H9 (cell line): Measurements from ENCODE around the gene KDM5B. TPM values are rescaled to one million over a fixed set of nuclear protein-coding genes. Genes with fewer than 3 reads are reported as not detected.

Source experiments
- DNase-seq: peaks from one replicate; pipeline ENCODE4 v3.0.0-alpha.2; 2017
- H2AFZ ChIP-seq: one replicate; pipeline ENCODE4 v1.6.1; 2013; ENCODE audit warnings: mild to moderate bottlenecking, low read length, control low read depth, moderate library complexity
- H2AK5ac ChIP-seq: 2 replicates; pipeline ENCODE4 v1.6.1; 2013; ENCODE audit warnings: low read length, control low read depth, mixed read lengths; ENCODE audit not compliant: insufficient read length
- H2BK120ac ChIP-seq: one replicate; pipeline ENCODE4 v1.6.1; 2013; ENCODE audit warnings: low read depth, mild to moderate bottlenecking, low read length, control low read depth, inconsistent platforms; ENCODE audit not compliant: poor library complexity, severe bottlenecking
- H2BK12ac ChIP-seq: 2 replicates; pipeline ENCODE4 v1.6.1; 2013; ENCODE audit warnings: low read length, control low read depth, mixed read lengths, low read depth; ENCODE audit not compliant: insufficient read length
- H2BK15ac ChIP-seq: 2 replicates; pipeline ENCODE4 v1.6.1; 2013; ENCODE audit warnings: low read depth, low read length, control low read depth
- H2BK20ac ChIP-seq: one replicate; pipeline ENCODE4 v1.6.1; 2013; ENCODE audit warnings: low read depth, mild to moderate bottlenecking, low read length, control low read depth, inconsistent platforms; ENCODE audit not compliant: poor library complexity, severe bottlenecking
- H2BK5ac ChIP-seq: 2 replicates; pipeline ENCODE4 v1.6.1; 2013; ENCODE audit warnings: low read length, control low read depth, mixed read lengths; ENCODE audit not compliant: insufficient read length
- H3K14ac ChIP-seq: 2 replicates; pipeline ENCODE4 v1.6.1; 2013; ENCODE audit warnings: low read length, control low read depth; ENCODE audit not compliant: insufficient read depth
- H3K18ac ChIP-seq: 2 replicates; pipeline ENCODE4 v1.6.1; 2013; ENCODE audit warnings: low read depth, mild to moderate bottlenecking, mixed read lengths, low read length, control low read depth; ENCODE audit not compliant: insufficient read length
- H3K23ac ChIP-seq: 2 replicates; pipeline ENCODE4 v1.6.1; 2013; ENCODE audit warnings: low read length, control low read depth, mixed read lengths, low read depth; ENCODE audit not compliant: insufficient read length
- H3K23me2 ChIP-seq: 2 replicates; pipeline ENCODE4 v1.6.1; 2013; ENCODE audit warnings: low read depth, mild to moderate bottlenecking, mixed read lengths, low read length, control low read depth; ENCODE audit not compliant: insufficient read length, poor library complexity, severe bottlenecking
- H3K27ac ChIP-seq: 2 replicates; pipeline ENCODE4 v1.5.1; 2013; ENCODE audit warnings: low read length, control low read depth, mixed read lengths, low read depth; ENCODE audit not compliant: insufficient read length
- H3K27me3 ChIP-seq: 2 replicates; pipeline ENCODE4 v1.6.1; 2013; ENCODE audit warnings: low read length, control low read depth, inconsistent platforms; ENCODE audit not compliant: insufficient read depth
- H3K4ac ChIP-seq: 2 replicates; pipeline ENCODE4 v1.6.1; 2013; ENCODE audit warnings: low read depth, mild to moderate bottlenecking, control low read depth, inconsistent platforms, low read length, moderate library complexity
- H3K4me1 ChIP-seq: 2 replicates; pipeline ENCODE4 v1.6.1; 2013; ENCODE audit warnings: low read length, control low read depth, inconsistent platforms; ENCODE audit not compliant: insufficient read depth
- H3K4me2 ChIP-seq: 2 replicates; pipeline ENCODE4 v1.6.1; 2013; ENCODE audit warnings: low read length, control low read depth, mixed read lengths; ENCODE audit not compliant: insufficient read length, insufficient read depth
- H3K56ac ChIP-seq: 2 replicates; pipeline ENCODE4 v1.6.1; 2013; ENCODE audit warnings: low read depth, mild to moderate bottlenecking, mixed read lengths, low read length, control low read depth; ENCODE audit not compliant: insufficient read length
- H3K79me1 ChIP-seq: 2 replicates; pipeline ENCODE4 v1.6.1; 2013; ENCODE audit warnings: low read depth, mild to moderate bottlenecking, moderate library complexity, low read length, control low read depth, inconsistent platforms; ENCODE audit not compliant: insufficient read depth, poor library complexity, severe bottlenecking
- H3K79me2 ChIP-seq: 2 replicates; pipeline ENCODE4 v1.6.1; 2013; ENCODE audit warnings: low read length, control low read depth, inconsistent platforms; ENCODE audit not compliant: insufficient read depth
- H3K9ac ChIP-seq: 2 replicates; pipeline ENCODE4 v1.6.1; 2013; ENCODE audit warnings: low read length, control low read depth, mixed read lengths; ENCODE audit not compliant: insufficient read length; ENCODE audit errors: extremely low read depth
- H3K9me3 ChIP-seq: one replicate; pipeline ENCODE4 v1.6.1; 2013; ENCODE audit warnings: low read depth, low read length, inconsistent platforms; ENCODE audit not compliant: control insufficient read depth
- H3T11ph ChIP-seq: one replicate; pipeline ENCODE4 v1.6.1; 2013; ENCODE audit warnings: mild to moderate bottlenecking, low read length, control low read depth, inconsistent platforms
- H4K20me1 ChIP-seq: one replicate; pipeline ENCODE4 v1.6.1; 2013; ENCODE audit not compliant: control insufficient read depth, insufficient read length, insufficient read depth
- H4K5ac ChIP-seq: 2 replicates; pipeline ENCODE4 v1.6.1; 2013; ENCODE audit warnings: low read depth, mild to moderate bottlenecking, mixed read lengths, low read length, control low read depth; ENCODE audit not compliant: insufficient read length
- H4K8ac ChIP-seq: replicated peaks from 2 replicates; pipeline ENCODE4 v1.6.1; 2013; ENCODE audit warnings: low read length, control low read depth, mixed read lengths, low read depth; ENCODE audit not compliant: insufficient read length
- H4K91ac ChIP-seq: 2 replicates; pipeline ENCODE4 v1.6.1; 2013; ENCODE audit warnings: low read depth, mild to moderate bottlenecking, moderate library complexity, mixed read lengths, low read length, control low read depth; ENCODE audit not compliant: insufficient read length
- H3K27ac Mint-ChIP-seq, 3 experiments: 2 replicates in 2 of 3; 3 replicates in 1 of 3; pipeline ENCODE4 v1.8.0; 2020 to 2021; ENCODE audit warnings: mixed read lengths in 3 of 3, mild to moderate bottlenecking in 1 of 3, moderate library complexity in 1 of 3
- H3K27me3 Mint-ChIP-seq: 2 replicates; pipeline ENCODE4 v1.8.0; 2021; ENCODE audit warnings: low read depth, mild to moderate bottlenecking, moderate library complexity, mixed read lengths
- H3K36me3 Mint-ChIP-seq, 3 experiments: 2 replicates in 2 of 3; 3 replicates in 1 of 3; pipeline ENCODE4 v1.8.0; 2020 to 2021; ENCODE audit warnings: low read depth in 3 of 3, mixed read lengths in 3 of 3; ENCODE audit not compliant: insufficient read depth in 1 of 3
- H3K4me1 Mint-ChIP-seq, 2 experiments: 2 replicates each; pipeline ENCODE4 v1.8.0; 2020; ENCODE audit warnings: mixed read lengths in 2 of 2
- H3K4me3 Mint-ChIP-seq, 2 experiments: 2 replicates in 1 of 2; 3 replicates in 1 of 2; pipeline ENCODE4 v1.8.0; 2020 to 2021; ENCODE audit warnings: mild to moderate bottlenecking in 2 of 2, mixed read lengths in 2 of 2, moderate library complexity in 1 of 2
- H3K9me3 Mint-ChIP-seq, 2 experiments: 2 replicates in 1 of 2; 3 replicates in 1 of 2; pipeline ENCODE4 v1.8.0; 2020; ENCODE audit warnings: mild to moderate bottlenecking in 2 of 2, mixed read lengths in 2 of 2, moderate library complexity in 1 of 2
- CTCF ChIP-seq: fragments of 200-600 bp; sonication (generic); conservative IDR thresholded peaks from 3 replicates; pipeline ENCODE4 v1.8.0; 2021; ENCODE audit warnings: antibody characterized with exemption, mild to moderate bottlenecking
- WGBS: extraction: QIAGEN DNeasy Blood & Tissue Kit; methylation state at CpG from one replicate; pipeline ENCODE4 v1.1.7; 2013; ENCODE audit warnings: missing lambda C conversion rate, low lambda C conversion rate, mixed read lengths; ENCODE audit not compliant: insufficient read length; ENCODE audit errors: extremely low coverage; 5-methylcytosine and 5-hydroxymethylcytosine counted together
- total RNA-seq: library from RNA; stranded (reverse); gene quantifications from 2 replicates; pipeline ENCODE4 v1.2.1, GENCODE V29; 2021

Gene KDM5B
- total RNA-seq, 1 experiment from 2014 or later: 210 TPM

- WGBS: no CpG with 5 or more reads among the region's 2 CpGs
- peaks cover 12 to 41% of the 10 kb centered on the region in 2 experiments for H3K4me1 Mint-ChIP-seq
- Histone ChIP-seq H3K79me2 (no peaks in the 10 kb centered on the region), H2AK5ac (no peak overlapping the region), H2BK12ac (no peak overlapping the region), H2BK120ac (no peak overlapping the region), H3K79me1 (no peaks in the 10 kb centered on the region), H4K5ac (no peak overlapping the region), H3K4me2 (no peak overlapping the region), H3T11ph (no peak overlapping the region), H3K9me3 (no peaks in the 10 kb centered on the region), H3K56ac (no peak overlapping the region), H3K4ac (no peak overlapping the region), H3K27ac (no peak overlapping the region), H2BK20ac (no peak overlapping the region), H3K27me3 (no peaks in the 10 kb centered on the region), H4K8ac (no peak overlapping the region), H2BK15ac (no peak overlapping the region), H3K23me2 (no peaks in the 10 kb centered on the region), H3K14ac (no peak overlapping the region), H2AFZ (no peak overlapping the region), H2BK5ac (no peak overlapping the region), H3K9ac (no peak overlapping the region), H3K4me1 (peaks cover 2% of the 10 kb centered on the region; the same call in 1 of the 2 replicates), H3K18ac (no peak overlapping the region), H4K20me1 (no peaks in the 10 kb centered on the region), H4K91ac (no peak overlapping the region), H3K23ac (no peak overlapping the region)
- H3K4me3 Mint-ChIP-seq: no peak overlapping the region
- DNase-seq: no peak
- no peak for TF ChIP-seq CTCF
- H3K9me3 Mint-ChIP-seq: peaks cover 1 to 13% of the 10 kb centered on the region in 2 experiments
- H3K27me3 Mint-ChIP-seq: peaks cover 3% of the 10 kb centered on the region; the same call in 1 of the 2 replicates
- H3K36me3 Mint-ChIP-seq: peaks cover 4 to 13% (median 11%) of the 10 kb centered on the region in 3 experiments; a peak in 6 of 7 replicates
- H3K27ac Mint-ChIP-seq: no peak overlapping the region
These were observed 130.8 kb downstream of the KDM5B start for GRCh38 chr1:202677433-202677832.

Other genes with a start within 250 kb of the KDM5B start
- 3.2 and 3.3 TPM in 2 replicates for gene SYT2, start 98.0 kb downstream of the KDM5B start, total RNA-seq
- gene PCAT6, start 2.5 kb upstream of the KDM5B start, total RNA-seq: 4.8 and 6.4 TPM in 2 replicates
- gene RABIF, start 80.7 kb upstream of the KDM5B start, total RNA-seq: 8.3 and 9.5 TPM in 2 replicates
- 38.4 and 40.0 TPM in 2 replicates for gene KLHL12, start 118.8 kb upstream of the KDM5B start, total RNA-seq
- gene ADIPOR1, start 149.9 kb upstream of the KDM5B start, total RNA-seq: 65.0 and 69.7 TPM in 2 replicates
- gene CYB5R1, start 158.8 kb upstream of the KDM5B start, total RNA-seq: 21.4 and 21.5 TPM in 2 replicates
- 93.4 and 96.0 TPM in 2 replicates for gene TMEM183A, start 199.0 kb upstream of the KDM5B start, total RNA-seq
- 2.8 and 3.9 TPM in 2 replicates for gene PPFIA4, start 218.1 kb upstream of the KDM5B start, total RNA-seq